ENCODE measurements around the gene BUB1B. TPM values are rescaled to one million over a fixed set of nuclear protein-coding genes. Genes with fewer than 3 reads are reported as not detected.
A peak's percentile ranks its signal among the peaks of the same experiment; 100 is the strongest.

BUB1B gene
- polyA plus RNA-seq, 1 of the 3 experiments (the other 2 are of a cell fraction): 12.6 TPM

- no peak for DNase-seq
- peaks cover 0 to 11% of the 10 kb centered on the region in 2 experiments; a peak in 2 of 4 replicates for H3K4me1 ChIP-seq (ENCODE audit: control insufficient read depth in 1 of 2, insufficient read depth in 2 of 2, low read depth in 1 of 2, low read length in 1 of 2)
- no peaks in the 10 kb centered on the region for H3F3A ChIP-seq (replicated peaks; ENCODE audit: insufficient read depth)
- no peaks in the 10 kb centered on the region for H3K27me3 ChIP-seq (ENCODE audit: insufficient read depth)
- H4K20me1 ChIP-seq (ENCODE audit: insufficient read depth): no peaks in the 10 kb centered on the region
- H3K79me2 ChIP-seq (ENCODE audit: insufficient read depth): peaks cover 21% of the 10 kb centered on the region
- TF ChIP-seq CTCF (IDR thresholded peaks at IDR 0.05) (no peak), POLR2AphosphoS5 (IDR thresholded peaks at IDR 0.05; ENCODE audit: low read depth, low read length) (no peak), EZH2phosphoT487 (IDR thresholded peaks at IDR 0.05; ENCODE audit: borderline replicate concordance, low read depth) (no peak), FOSL2 (IDR thresholded peaks at IDR 0.05; ENCODE audit: borderline replicate concordance, low read depth) (no peak)
- ChIA-PET CTCF (interaction anchor here (0.7 to 5.0 kb wide), 2 partner anchors 49 to 53 kb away, joined by 3 to 19 read pairs; partner anchors contain the start of gene BMF), POLR2A (no interaction called here)
- no peak overlapping the region for H3K9ac ChIP-seq
- H3K4me2 ChIP-seq: no peak overlapping the region
- H3K9me3 ChIP-seq: no peaks in the 10 kb centered on the region
- H3K4me3 ChIP-seq (ENCODE audit: low read depth in 2 of 2, low read length in 1 of 2): no peak overlapping the region
- 83% methylated on average over 7 of the region's 7 CpGs for WGBS (ENCODE audit: low lambda C conversion rate)
- H3K9me2 ChIP-seq: no peaks in the 10 kb centered on the region
- no peaks in the 10 kb centered on the region for H3K36me3 ChIP-seq (replicated peaks in 1 of 2; ENCODE audit: control insufficient read depth in 1 of 2, insufficient read depth in 2 of 2, low read length in 1 of 2)
- no peak overlapping the region for H3K27ac ChIP-seq (ENCODE audit: low read depth in 2 of 2, low read length in 1 of 2)
- H2AFZ ChIP-seq (ENCODE audit: low read depth): no peak overlapping the region
Measured at GRCh38 chr15:40157778-40158447, 3.0 kb upstream of the BUB1B start.

GRCh38 chr15:40160021-40160420, 848 bp upstream of the BUB1B start:
- Histone ChIP-seq H3K36me3 (replicated peaks in 1 of 2; ENCODE audit: control insufficient read depth in 1 of 2, insufficient read depth in 2 of 2, low read length in 1 of 2) (peaks cover 0 to 2% of the 10 kb centered on the region in 2 experiments), H3K27ac (ENCODE audit: low read depth in 2 of 2, low read length in 1 of 2) (no peak overlapping the region), H3K79me2 (ENCODE audit: insufficient read depth) (peaks cover 42% of the 10 kb centered on the region), H3K9me3 (no peaks in the 10 kb centered on the region), H3K4me2 (no peak overlapping the region), H3K4me1 (ENCODE audit: control insufficient read depth in 1 of 2, insufficient read depth in 2 of 2, low read depth in 1 of 2, low read length in 1 of 2) (peaks cover 0 to 14% of the 10 kb centered on the region in 2 experiments; a peak in 2 of 4 replicates), H3K27me3 (ENCODE audit: insufficient read depth) (no peaks in the 10 kb centered on the region), H4K20me1 (ENCODE audit: insufficient read depth) (no peaks in the 10 kb centered on the region), H3K9me2 (no peaks in the 10 kb centered on the region), H2AFZ (ENCODE audit: low read depth) (peak overlapping the region; percentile 79), H3F3A (replicated peaks; ENCODE audit: insufficient read depth) (no peaks in the 10 kb centered on the region), H3K4me3 (ENCODE audit: low read depth in 2 of 2, low read length in 1 of 2) (no peak overlapping the region; a peak in 1 of 4 replicates), H3K9ac (no peak overlapping the region)
- WGBS (ENCODE audit: low lambda C conversion rate): 96% methylated on average over 3 of the region's 3 CpGs
- ChIA-PET POLR2A (no interaction called here), CTCF (interaction anchor here (1.5 to 5.0 kb wide), 3 partner anchors 55 to 115 kb away, joined by 4 to 19 read pairs (median 9); no protein-coding TSS in a partner anchor)
- no peak for TF ChIP-seq CTCF (IDR thresholded peaks at IDR 0.05)
- DNase-seq: no peak
